ENCODE measurements around the gene KLHL22.
"Not testable (repeated sequence)": the region's sequence is repeated elsewhere in the genome, so short reads cannot be mapped to it uniquely, and the experiment has no call there.

The KLHL22 gene, protein sequence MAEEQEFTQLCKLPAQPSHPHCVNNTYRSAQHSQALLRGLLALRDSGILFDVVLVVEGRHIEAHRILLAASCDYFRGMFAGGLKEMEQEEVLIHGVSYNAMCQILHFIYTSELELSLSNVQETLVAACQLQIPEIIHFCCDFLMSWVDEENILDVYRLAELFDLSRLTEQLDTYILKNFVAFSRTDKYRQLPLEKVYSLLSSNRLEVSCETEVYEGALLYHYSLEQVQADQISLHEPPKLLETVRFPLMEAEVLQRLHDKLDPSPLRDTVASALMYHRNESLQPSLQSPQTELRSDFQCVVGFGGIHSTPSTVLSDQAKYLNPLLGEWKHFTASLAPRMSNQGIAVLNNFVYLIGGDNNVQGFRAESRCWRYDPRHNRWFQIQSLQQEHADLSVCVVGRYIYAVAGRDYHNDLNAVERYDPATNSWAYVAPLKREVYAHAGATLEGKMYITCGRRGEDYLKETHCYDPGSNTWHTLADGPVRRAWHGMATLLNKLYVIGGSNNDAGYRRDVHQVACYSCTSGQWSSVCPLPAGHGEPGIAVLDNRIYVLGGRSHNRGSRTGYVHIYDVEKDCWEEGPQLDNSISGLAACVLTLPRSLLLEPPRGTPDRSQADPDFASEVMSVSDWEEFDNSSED

DNA sequence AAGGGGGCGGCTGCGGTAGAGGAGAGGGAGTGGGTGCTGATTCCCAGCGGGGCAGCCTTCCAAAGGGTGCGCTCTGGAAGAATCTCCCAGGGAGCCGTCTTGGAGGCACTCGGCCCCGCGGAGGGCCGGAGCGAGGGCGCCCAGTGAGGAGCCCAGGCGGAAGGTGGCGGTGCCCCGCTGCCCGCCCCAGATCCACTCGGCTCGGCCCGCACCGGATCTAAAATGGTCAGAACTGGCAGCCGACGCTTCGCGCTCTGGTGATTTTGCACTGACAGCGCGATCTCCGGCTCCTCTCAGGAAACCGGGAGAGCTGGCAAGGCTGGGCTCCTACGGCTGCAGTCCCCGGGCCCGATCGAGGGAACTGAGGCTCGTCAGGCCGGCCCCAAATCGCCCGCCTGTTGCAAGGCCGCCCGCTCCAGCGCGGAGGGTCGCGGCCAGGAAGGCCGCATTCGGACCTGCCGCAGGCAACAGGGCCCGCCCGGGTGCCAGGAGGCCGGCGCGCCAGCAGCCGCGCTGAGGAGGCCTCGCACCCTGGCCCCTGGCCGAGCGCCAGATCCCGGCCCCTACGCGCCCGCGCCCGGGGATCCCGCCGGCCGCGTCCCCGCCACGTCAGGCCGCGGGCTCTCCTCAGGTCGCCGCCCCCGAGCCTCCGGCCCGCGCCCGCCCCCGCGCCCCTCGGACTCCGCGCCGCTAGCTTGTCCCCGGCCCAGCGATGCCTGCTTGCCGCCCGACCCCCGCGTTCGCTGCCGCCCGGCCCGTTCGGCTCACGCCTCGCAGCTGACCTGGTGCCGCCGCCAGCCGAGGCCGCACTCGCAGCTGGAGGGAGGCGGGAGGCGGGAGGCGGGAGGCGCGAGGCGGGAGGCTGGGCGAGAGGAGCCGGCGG lies at the start of gene KLHL22:
Gene KLHL22, minus strand, starts transcription at position 818 of the 883 bp plus-strand sequence. CDS start 6,584 bp downstream, outside the sequence.
- DNase-seq: no peak

DNA sequence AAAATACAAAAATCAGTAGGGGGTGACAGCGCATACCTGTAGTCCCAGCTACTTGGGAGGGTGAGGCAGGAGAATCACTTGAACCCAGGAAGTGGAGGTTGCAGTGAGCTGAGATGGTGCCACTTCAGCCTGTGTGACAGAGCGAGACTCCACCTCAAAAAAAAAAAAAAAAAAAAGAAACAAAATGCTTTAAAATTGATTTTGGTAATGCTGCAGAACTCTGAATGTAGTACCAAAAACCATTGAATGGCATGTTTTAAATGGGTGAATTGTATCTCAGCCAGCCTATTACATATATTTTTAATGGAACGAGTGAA lies 49.7 kb upstream of the KLHL22 start:
- DNase-seq: not testable (repeated sequence)

DNA sequence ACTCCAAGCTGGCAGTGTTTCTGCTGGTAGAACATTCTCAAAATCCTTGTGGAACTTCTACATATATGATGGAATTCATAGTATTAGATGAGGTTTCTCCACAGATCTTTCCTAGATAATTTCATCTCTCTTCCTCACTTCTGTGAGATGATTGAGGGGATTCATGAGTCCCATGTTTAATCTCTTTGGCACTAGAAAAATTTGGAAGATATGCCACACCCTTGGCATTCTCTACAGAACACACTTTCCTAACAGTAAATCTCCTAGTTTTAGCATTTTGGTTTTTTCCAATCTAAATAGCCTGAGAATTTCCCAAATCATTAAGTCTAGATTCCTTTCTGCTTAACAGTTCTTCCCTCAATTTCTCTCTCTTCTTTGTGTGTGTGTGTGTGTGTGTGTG lies 47.1 kb upstream of the KLHL22 start:
- no peak for DNase-seq

DNA sequence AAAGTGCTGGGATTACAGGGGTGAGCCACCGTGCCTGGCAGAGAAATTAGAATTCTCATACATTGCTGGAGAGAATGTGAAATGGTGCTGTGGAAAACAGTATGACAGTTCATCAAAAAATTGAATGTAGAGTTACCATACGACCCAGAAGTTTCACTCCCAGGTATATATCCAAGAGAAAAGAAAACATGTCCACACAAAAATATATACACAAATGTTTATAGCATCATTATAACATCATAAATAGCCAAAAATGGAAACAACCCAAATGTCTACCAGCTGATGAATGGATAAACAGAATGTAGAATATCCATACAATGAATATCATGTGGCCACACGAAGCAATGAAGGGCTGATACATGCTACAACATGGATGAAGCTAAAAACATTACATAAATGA lies 46.5 kb upstream of the KLHL22 start:
- no peak for DNase-seq

DNA sequence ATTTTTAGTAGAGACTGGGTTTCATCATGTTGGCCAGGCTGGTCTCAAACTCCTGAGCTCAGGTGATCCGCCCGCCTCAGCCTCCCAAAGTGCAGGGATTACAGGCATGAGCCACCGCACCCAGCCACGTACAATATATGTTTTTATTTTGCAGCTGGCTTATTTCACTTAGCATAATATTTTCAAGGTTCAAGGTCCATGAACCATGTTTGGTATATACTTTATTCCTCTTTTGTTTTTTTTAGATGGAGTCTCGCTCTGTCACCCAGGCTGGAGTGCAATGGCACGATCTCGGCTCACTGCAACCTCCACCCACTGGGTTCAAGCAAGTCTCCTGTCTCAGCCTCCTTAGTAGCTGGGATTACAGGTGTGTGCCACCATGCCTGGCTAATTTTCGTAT lies 43.3 kb upstream of the KLHL22 start:
- not testable (repeated sequence) for DNase-seq

DNA sequence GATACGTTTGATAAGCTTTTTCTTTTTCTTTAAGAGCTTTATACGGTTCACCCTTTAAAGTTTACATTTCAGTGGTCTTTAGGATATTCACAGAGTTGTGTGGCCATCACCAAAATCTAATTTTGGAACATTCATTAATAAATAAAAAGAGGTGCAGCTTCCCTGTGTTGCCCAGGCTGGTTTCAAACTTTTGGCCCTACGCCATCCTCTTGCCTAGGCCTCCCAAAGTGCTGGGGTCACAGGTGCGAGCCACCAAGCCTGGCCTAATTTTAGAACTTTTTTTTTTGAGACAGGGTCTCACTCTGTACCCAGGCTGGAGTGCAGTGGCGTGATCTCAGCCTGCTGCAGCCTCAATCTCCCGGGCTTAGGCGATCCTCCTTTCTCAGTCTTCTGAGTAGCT lies 42.4 kb upstream of the KLHL22 start:
- no peak for DNase-seq

DNA sequence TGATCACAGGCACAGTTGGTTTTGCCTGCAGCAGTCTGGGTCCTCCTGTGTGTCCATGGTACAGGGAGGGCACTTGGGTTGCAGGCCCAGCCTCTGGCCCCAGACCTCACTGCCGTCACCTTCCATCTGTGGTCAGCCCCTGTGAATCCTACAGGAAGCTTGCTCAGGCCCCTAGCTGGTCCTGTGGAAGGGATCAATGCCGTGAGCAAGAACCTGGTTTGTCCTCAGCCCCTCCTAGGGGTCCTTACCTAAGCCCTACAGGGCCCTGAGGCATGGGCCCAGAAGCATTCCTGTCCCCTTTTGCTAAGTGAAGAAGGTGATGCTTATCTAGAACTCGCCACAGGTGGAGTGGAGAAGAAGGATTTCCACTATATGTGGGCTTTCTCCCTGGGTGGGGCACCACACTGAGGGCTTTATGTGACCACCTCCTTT lies 41.7 kb upstream of the KLHL22 start:
- DNase-seq: no peak

DNA sequence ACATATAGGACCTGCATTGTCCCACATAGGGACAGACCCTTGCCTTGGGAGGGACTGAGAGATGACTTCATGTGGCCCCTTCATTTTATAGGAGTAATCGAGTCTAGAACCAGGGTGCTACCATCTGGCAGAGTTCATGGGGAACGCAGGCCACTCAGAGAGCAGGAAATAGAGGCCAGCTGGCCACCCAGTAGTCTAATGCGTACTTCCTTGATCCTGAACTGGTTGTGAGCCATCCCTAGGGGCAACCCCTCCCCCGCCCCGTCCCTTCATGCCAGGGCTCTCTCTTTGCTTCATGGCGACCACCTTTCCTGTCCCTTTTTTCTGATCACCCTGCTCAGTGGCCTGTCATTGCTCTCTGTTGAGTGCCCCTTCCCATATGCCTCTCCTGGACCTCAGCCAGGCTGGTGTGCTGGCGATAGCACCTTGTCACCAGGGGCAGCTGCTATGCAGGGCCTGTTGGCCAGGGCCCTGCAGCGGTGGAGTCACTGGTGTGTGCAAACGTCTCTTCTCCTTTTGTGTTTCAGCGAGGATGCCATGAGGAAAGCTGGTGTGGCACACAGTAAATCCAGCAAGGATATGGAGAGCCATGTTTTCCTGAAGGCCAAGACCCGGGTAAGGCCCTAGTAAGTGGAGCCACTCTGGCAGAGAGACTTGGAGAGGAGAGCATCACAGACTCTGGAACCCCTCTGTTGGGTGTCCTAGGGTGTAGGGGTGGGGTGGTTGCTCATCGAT lies 41.2 kb upstream of the KLHL22 start:
- no peak for DNase-seq

DNA sequence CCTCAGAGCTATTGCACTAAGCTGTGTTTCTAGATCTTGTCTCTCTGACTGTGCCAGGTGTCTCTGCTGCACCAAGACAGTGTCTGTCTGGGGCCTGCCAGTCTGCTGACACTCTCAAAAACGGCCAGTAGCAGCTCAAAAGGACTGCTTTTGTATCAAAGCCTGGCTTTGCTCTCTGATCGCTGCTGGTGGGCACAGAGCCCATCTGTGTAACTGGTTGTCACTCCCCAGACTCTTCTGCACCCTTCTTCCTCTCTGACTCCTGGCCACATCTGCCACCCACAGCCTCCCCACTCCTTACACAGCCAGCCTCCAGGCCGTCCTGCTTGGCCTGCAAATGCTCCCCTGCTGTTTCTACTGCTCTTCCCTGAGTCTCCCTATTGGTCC lies 38.3 kb upstream of the KLHL22 start:
- DNase-seq: no peak

DNA sequence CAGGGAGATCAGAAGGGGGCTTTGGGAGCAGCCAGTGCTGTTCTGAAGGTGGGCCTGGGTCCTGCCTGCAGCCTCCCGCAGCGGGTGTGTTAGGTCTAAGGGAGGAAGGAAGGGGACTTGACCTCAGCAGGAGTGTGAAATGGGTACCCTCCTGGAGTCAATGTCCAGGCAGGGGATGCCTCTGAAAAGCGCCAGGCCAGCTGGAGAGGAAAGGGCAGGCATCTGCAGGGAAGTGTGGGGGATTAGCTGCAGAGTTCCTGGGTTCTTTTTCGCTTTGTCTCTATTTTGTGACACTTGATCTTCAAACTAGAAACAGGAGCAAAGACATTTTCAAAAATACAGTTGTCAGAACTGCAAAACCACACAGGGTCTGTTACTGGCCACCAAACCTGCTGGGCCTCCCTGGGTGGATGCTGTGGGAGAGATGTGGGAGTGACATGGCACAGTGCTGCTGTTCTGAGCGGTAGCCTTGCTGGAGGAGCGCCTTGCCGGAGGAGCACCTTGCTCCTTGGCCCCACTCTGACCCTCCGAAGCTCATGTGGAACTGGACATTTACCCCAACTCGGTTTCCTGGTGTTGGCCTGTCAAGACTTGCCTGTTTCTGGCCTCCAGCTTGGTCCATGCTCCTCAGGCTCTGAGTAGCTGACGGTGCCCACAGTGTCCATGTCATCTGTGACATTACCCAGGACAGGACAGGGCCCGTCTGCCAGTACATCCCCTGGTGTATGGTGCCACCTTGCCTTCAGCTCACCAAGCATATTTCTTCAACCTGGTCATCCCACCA lies 37.7 kb upstream of the KLHL22 start:
- no peak for DNase-seq

DNA sequence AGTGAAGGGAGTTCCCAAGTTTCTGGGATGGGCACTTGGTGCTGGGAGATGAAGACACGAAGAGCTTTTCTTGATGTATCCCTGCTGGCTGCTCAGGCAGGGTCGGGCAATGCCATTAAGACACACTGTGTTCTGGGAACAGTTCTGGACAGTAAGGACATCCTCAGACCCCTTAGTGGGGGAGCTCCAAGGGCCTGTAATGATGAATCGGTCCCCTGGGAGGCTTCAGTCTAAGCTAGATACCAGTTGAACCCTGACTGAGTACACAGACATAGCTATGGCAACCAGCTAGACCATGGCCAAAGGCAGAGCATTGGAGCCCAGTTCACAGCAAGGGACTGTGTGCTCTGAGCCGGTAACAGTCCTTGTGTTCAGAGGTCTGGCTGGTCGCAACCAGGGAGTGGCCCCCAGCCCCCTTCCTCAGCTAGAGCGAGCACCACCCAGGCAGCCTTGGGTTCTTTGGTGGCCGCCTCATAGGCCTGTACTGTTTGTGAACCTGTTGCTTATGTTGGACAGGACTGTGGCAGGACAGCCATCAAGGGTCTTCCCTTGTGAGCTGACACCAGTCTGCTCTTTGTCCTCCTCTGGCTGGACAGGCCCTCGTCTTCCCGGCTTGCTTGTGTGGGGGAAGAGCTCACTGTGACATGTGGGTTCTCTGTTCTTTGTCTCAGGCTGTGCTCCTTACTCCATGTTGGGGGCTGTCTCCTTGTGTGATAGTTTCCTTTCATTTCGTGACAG lies 36.8 kb upstream of the KLHL22 start:
- no peak for DNase-seq

DNA sequence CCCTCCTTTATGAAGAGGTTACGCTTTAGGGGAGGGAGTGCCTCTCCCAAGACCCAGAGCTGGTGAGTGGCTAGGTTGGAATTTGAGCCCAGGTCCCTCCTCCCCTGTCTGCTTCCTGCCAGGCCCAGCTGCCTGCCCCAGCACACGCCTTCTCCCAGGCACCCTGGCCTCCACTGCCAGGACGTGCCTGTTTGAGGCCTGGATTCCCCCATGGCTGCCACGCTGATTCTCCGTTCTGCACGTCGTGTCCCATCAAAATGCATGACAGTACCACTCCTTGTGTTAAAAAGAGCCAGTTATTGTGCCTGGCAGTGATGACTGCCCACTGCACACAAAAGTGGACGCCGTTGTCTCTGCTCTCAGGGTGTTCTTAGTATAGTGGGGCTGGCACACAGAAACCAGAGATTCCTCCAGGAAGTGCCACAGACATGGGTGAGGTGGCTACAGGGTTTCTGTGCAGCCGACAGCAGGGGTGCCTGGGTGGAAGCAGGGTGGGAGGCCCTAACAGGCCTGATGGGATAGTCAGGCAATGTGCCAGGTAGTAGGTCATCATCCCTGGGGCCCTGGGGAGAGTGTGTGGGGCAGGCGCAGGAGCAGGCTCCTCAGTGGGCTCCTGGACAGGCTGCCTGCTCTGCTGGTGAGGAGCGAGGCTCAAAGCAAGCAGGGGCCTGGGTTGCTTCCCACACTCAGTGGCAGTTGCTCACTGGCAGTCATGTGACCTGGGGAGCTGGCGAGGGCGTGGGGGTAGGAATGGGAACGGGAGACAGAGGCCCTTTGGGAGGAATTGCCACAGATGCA lies 36.0 kb upstream of the KLHL22 start:
- peak; percentile 82 for DNase-seq

DNA sequence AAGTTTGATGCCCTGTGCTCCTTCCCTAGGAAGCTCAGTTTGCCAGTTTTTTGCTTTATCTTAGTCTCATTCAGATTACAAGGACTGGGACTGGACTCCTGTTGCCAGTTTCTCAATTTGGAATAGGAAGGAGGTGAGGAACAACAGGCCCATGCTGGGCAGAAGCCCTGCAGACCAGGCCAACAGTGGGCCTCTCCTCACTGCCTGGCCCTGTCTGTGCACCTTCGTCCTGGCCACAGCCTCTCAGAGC lies 35.5 kb upstream of the KLHL22 start:
- DNase-seq: no peak

DNA sequence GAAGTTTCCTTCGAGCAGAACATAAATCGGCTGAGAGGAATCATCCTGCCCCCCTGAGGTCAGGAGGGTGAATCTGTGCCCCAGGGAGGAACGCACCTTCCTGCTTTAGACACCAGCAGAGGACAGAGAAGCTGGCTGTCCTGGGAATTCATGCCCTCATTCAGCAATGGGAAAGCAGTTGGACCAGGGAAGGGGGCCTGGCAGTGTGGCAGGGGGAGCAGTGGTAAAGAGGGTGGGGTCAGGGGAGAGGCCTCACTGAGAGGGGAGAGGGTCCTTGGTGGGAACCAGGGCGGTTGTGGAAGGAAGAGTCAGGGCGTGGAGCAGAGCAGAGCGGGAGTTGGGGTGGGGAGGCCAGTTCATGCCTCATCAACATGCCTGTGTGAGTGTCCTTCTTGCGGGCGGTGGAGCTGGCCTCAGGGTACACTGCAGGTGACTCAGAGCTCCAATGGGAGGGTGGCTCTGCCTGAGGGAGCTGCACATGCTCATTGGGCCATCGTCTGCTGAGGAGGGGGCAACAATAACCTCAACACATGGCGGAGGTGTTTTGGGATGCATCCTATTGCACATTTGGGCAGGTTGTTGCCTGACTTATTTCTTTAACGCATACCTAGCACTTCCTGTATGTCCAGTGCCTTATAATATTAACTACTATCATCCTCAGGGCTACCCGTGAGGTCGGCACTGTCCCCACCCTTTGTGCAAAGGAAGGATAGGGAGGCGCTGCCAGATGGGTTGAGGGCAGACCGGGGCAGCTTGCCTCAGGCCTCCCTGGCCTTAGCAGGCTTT lies 35.0 kb upstream of the KLHL22 start:
- DNase-seq: peak; percentile 62

DNA sequence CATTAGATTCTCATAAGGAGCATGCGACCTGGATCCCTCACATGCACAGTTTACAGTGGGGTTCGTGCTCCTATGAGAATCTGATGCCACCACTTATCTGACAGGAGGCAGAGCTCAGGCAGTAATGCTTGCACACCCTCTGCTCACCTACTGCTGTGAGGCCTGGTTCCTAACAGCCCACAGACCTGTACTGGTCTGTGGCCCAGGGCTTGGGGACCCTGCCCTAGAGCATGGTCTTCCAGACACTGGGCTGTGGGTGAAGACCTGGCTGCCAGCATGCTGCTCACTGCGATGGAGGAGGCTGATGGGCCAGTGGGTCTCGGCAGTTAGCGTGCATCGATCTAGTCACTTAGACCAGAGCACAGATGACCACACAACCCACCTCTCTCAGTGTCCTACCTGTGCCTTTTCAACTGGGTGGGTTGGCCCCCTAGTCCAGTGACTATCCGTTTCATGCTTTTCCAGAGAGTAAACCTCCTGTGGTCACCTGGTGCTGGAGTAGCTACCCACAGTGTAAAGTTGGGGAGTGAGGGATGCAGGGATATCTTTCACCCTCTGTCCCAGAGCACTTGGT lies 32.9 kb upstream of the KLHL22 start:
- no peak for DNase-seq

DNA sequence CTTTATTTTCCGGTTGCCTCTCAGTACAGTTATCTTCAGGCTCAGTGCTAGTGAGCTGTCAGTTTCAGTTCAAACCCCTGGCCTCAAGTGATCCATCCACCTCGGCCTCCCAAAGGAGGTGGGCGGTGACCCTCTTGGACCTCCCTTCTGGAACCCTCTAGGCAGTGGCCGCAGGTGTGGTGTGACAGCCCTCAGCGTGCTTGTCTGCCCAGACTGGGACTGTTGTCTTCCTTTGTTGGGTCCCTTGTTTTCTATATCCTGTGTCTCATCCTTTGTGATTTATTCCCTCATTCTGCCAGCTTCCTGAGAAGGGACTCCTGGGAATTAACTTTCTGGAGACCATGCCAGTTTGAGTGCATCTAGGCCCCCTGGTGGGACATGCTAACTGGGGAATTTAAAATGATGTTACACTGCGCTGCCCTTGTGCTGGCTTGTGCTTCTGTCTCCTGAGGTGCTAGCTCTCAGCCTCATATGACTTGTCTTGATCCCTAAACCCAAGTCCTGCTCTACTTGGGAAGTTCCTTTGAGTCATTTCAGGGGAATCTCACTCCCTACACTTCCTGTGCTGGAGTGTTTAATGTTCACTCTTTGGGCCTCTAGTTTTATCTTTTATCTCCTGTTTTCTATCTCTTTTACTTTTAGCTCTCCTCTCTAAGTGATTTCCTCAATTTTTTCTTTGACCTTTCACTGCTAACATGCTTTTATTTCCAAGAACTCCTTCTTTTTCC lies 31.2 kb upstream of the KLHL22 start:
- peak; percentile 84 for DNase-seq

DNA sequence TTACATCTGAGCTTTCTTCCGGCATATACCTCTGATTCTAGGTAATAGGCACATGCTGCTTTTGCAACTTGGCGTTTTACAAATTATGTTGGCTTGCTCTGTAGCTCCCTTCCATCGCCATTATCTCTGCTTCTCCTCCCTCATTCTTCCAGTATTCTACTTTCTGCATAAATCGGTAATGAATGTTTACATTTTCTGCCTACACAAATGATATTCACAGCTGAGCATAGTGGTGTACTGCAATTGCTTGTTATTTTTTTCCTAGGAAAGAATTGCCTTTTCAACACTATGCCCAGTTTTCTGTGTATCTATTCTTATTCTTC lies 30.7 kb upstream of the KLHL22 start:
- DNase-seq: no peak

DNA sequence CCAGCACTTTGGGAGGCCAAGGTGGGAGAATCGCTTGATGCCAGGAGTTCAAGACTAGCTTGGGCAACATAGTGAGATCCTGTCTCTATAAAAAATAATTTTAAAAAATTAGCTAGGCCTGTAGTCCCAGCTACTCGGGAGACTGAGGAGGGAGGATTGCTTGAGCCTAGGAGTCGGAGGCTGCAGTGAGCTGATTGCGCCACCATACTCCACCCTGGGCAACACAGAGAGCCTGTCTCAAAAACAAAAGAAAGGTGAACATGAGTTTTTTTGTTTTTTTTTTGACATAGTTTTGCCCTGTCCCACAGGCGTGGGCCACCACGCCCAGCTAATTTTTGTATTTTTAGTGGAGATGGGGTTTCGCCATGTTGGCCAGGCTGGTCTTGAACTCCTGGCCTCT lies 29.5 kb upstream of the KLHL22 start:
- no peak for DNase-seq

DNA sequence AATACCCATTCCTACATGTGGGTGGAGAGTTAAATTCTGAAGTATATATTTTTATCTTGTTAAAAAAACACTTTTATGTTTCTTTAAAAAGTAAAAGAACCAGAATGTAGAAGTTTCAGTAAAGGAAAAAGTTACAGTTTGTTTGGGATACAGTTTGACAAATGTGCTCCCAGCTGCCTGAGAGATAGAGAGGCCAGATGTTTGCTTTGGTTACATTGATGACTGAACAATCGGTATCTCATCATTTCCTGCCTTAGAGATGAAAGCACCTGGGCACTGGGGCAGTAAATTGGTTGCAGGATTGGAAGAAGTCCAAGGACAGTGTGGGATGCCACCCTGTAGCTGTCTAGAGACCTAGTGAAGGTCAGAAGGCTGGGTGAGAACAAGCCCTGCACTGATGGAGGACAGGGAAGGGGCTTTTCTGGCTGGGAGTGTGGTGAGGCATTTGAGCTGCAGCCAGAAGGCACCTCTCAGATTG lies 28.4 kb upstream of the KLHL22 start:
- DNase-seq: no peak
